AG10803 (cell line): ENCODE data around the gene ADD1.

Experiments used
- DNase-seq: peaks from one replicate; pipeline ENCODE4 v3.0.0; 2010; ENCODE audit warnings: low read depth
- H3K4me3 ChIP-seq: 2 replicates; pipeline ENCODE4 v1.5.1; 2011; ENCODE audit warnings: mild to moderate bottlenecking, low read length, control low read depth
- CTCF ChIP-seq: conservative IDR thresholded peaks from 2 replicates; pipeline ENCODE4 v1.5.1; 2011; ENCODE audit warnings: mild to moderate bottlenecking, low read length, control low read depth, inconsistent platforms

Gene ADD1

GRCh38 chr4:2859514-2859913, 15.9 kb downstream of the ADD1 start:
- no peak for TF ChIP-seq CTCF
- no peak overlapping the region for H3K4me3 ChIP-seq
- no peak for DNase-seq

- no peak for TF ChIP-seq CTCF
- no peak overlapping the region for H3K4me3 ChIP-seq
- DNase-seq, result no peak
These were observed 17.0 kb downstream of the ADD1 start for GRCh38 chr4:2860391-2861348.

- H3K4me3 ChIP-seq, result no peak overlapping the region
- TF ChIP-seq CTCF, result no peak
- DNase-seq, result no peak
These were observed 18.2 kb downstream of the ADD1 start for GRCh38 chr4:2861631-2862436.

- no peak for TF ChIP-seq CTCF
- peak; percentile 80 for DNase-seq
- no peak overlapping the region for H3K4me3 ChIP-seq
These were observed 18.9 kb downstream of the ADD1 start for GRCh38 chr4:2862528-2862927.

- no peak for TF ChIP-seq CTCF
- no peak for DNase-seq
- no peak overlapping the region for H3K4me3 ChIP-seq
These were observed 20.0 kb downstream of the ADD1 start for GRCh38 chr4:2863649-2864048.

GRCh38 chr4:2865196-2865780, 21.6 kb downstream of the ADD1 start:
- no peak overlapping the region for H3K4me3 ChIP-seq
- no peak for DNase-seq
- TF ChIP-seq CTCF, result no peak
